Measurements from ENCODE around the gene PLIN5. TPM values are rescaled to one million over a fixed set of nuclear protein-coding genes. Genes with fewer than 3 reads are reported as not detected.

Gene PLIN5
- total and polyA plus RNA-seq, 2 donors (not counting 1 experiment from before 2014, with no cell fraction given), result not detected

DNA sequence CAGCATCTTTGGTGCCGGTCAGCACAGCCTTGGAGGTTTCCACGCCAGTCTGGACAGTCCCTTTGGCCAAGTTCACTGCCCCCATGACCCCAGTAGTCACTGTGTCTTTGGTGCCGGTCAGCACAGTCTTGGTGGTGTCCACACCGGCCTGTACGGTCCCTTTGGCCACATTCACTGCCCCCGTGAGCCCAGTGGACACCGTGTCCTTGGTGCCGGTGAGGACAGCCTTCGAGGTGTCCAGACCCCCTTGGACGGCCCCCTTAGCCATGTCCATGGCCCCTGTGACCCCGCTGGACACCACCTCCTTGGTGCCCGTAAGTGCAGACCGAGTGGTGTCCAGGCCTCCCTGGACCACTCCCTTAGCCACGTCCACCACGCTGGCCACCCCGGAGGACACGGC, 21.8 kb downstream of the PLIN5 start:
- Histone ChIP-seq H3K79me2 (ENCODE audit: control insufficient read depth, insufficient read depth, low read length) (no peaks in the 10 kb centered on the region), H3K9me3 (ENCODE audit: control insufficient read depth, insufficient read depth, low read depth, low read length) (no peaks in the 10 kb centered on the region), H3K4me1 (ENCODE audit: control insufficient read depth, extremely low read depth, insufficient read depth, low read length) (no peaks in the 10 kb centered on the region), H3K4me2 (ENCODE audit: extremely low read depth, insufficient read depth, low read length) (no peak overlapping the region), H2AFZ (ENCODE audit: low read length) (no peak overlapping the region), H3K36me3 (ENCODE audit: control insufficient read depth, insufficient read depth, low read length) (no peaks in the 10 kb centered on the region), H3K27ac (ENCODE audit: insufficient read depth, low read length) (no peak overlapping the region), H3K27me3 (ENCODE audit: control insufficient read depth, insufficient read depth, low read length) (no peaks in the 10 kb centered on the region), H3K4me3 (replicated peaks in 1 of 4; ENCODE audit: control extremely low read depth in 1 of 4, insufficient read depth in 1 of 4, low read depth in 3 of 4, low read length in 4 of 4) (no peak overlapping the region), H4K20me1 (ENCODE audit: control insufficient read depth, extremely low read depth, insufficient read depth, low read length) (no peaks in the 10 kb centered on the region), H3K9ac (ENCODE audit: insufficient read depth, low read length) (no peak overlapping the region)
- TF ChIP-seq EZH2 (IDR thresholded peaks at IDR 0.05; ENCODE audit: low read length, missing control alignments), result no peak
- DNase-seq (ENCODE audit: low read depth in 2 of 2), result no peak

- Histone ChIP-seq H3K4me3 (replicated peaks in 1 of 4; ENCODE audit: control extremely low read depth in 1 of 4, insufficient read depth in 1 of 4, low read depth in 3 of 4, low read length in 4 of 4) (no peak overlapping the region), H3K4me2 (ENCODE audit: extremely low read depth, insufficient read depth, low read length) (no peak overlapping the region), H3K4me1 (ENCODE audit: control insufficient read depth, extremely low read depth, insufficient read depth, low read length) (no peaks in the 10 kb centered on the region), H4K20me1 (ENCODE audit: control insufficient read depth, extremely low read depth, insufficient read depth, low read length) (no peaks in the 10 kb centered on the region), H2AFZ (ENCODE audit: low read length) (no peak overlapping the region), H3K9ac (ENCODE audit: insufficient read depth, low read length) (no peak overlapping the region), H3K36me3 (ENCODE audit: control insufficient read depth, insufficient read depth, low read length) (no peaks in the 10 kb centered on the region), H3K9me3 (ENCODE audit: control insufficient read depth, insufficient read depth, low read depth, low read length) (no peaks in the 10 kb centered on the region), H3K27ac (ENCODE audit: insufficient read depth, low read length) (no peak overlapping the region), H3K79me2 (ENCODE audit: control insufficient read depth, insufficient read depth, low read length) (no peaks in the 10 kb centered on the region), H3K27me3 (ENCODE audit: control insufficient read depth, insufficient read depth, low read length) (no peaks in the 10 kb centered on the region)
- DNase-seq (ENCODE audit: low read depth in 2 of 2), result no peak
- TF ChIP-seq EZH2 (IDR thresholded peaks at IDR 0.05; ENCODE audit: low read length, missing control alignments), result no peak
- no peak for TF ChIP-seq CTCF (conservative IDR thresholded peaks at IDR 0.05 in 1 of 2, IDR thresholded peaks at IDR 0.05 in 1 of 2; ENCODE audit: low read depth in 1 of 2, low read length in 2 of 2)
These were observed 23.0 kb downstream of the PLIN5 start for GRCh38 chr19:4512070-4512469.

- Histone ChIP-seq H3K9ac (ENCODE audit: insufficient read depth, low read length) (no peak overlapping the region), H2AFZ (ENCODE audit: low read length) (no peak overlapping the region), H3K36me3 (ENCODE audit: control insufficient read depth, insufficient read depth, low read length) (no peaks in the 10 kb centered on the region), H3K4me3 (replicated peaks in 1 of 4; ENCODE audit: control extremely low read depth in 1 of 4, insufficient read depth in 1 of 4, low read depth in 3 of 4, low read length in 4 of 4) (no peak overlapping the region), H4K20me1 (ENCODE audit: control insufficient read depth, extremely low read depth, insufficient read depth, low read length) (no peaks in the 10 kb centered on the region), H3K79me2 (ENCODE audit: control insufficient read depth, insufficient read depth, low read length) (no peaks in the 10 kb centered on the region), H3K27ac (ENCODE audit: insufficient read depth, low read length) (no peak overlapping the region), H3K9me3 (ENCODE audit: control insufficient read depth, insufficient read depth, low read depth, low read length) (no peaks in the 10 kb centered on the region), H3K4me1 (ENCODE audit: control insufficient read depth, extremely low read depth, insufficient read depth, low read length) (peaks cover 5% of the 10 kb centered on the region), H3K27me3 (ENCODE audit: control insufficient read depth, insufficient read depth, low read length) (no peaks in the 10 kb centered on the region), H3K4me2 (ENCODE audit: extremely low read depth, insufficient read depth, low read length) (no peak overlapping the region)
- TF ChIP-seq CTCF (conservative IDR thresholded peaks at IDR 0.05 in 1 of 2, IDR thresholded peaks at IDR 0.05 in 1 of 2; ENCODE audit: low read depth in 1 of 2, low read length in 2 of 2) (no peak), EZH2 (IDR thresholded peaks at IDR 0.05; ENCODE audit: low read length, missing control alignments) (no peak)
- DNase-seq (ENCODE audit: low read depth in 2 of 2), result no peak
These were observed 23.5 kb downstream of the PLIN5 start for GRCh38 chr19:4511300-4512054.
